ENCODE data around the gene COPS8. TPM values are rescaled to one million over a fixed set of nuclear protein-coding genes. Genes with fewer than 3 reads are reported as not detected.

The COPS8 gene
- total and polyA plus RNA-seq, 2 of the 4 experiments (the other 2 are of a cell fraction) = 47.0 to 64.9 TPM

- TF ChIP-seq, protein P1, sequence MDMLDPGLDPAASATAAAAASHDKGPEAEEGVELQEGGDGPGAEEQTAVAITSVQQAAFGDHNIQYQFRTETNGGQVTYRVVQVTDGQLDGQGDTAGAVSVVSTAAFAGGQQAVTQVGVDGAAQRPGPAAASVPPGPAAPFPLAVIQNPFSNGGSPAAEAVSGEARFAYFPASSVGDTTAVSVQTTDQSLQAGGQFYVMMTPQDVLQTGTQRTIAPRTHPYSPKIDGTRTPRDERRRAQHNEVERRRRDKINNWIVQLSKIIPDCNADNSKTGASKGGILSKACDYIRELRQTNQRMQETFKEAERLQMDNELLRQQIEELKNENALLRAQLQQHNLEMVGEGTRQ (IDR thresholded peaks at IDR 0.05; ENCODE audit: low read depth, low read length) = no peak
- no peak for TF ChIP-seq BHLHE40 (IDR thresholded peaks at IDR 0.05; ENCODE audit: low read depth, low read length)
- no peak for TF ChIP-seq NFE2L2 (IDR thresholded peaks at IDR 0.05; ENCODE audit: low read depth, low read length)
- no peak for TF ChIP-seq MXI1 (IDR thresholded peaks at IDR 0.05; ENCODE audit: borderline replicate concordance, low read depth, low read length)
- TF ChIP-seq ELK1 (IDR thresholded peaks at IDR 0.05; ENCODE audit: borderline replicate concordance, low read depth, low read length) = no peak
- TF ChIP-seq MAZ (IDR thresholded peaks at IDR 0.05; ENCODE audit: borderline replicate concordance, low read depth, low read length) = no peak
- no peak for TF ChIP-seq RAD21 (IDR thresholded peaks at IDR 0.05; ENCODE audit: low read length)
- TF ChIP-seq CEBPB (IDR thresholded peaks at IDR 0.05; ENCODE audit: low read depth, low read length) = no peak
- no peak for TF ChIP-seq SMC3 (IDR thresholded peaks at IDR 0.05; ENCODE audit: low read depth, low read length)
- no peak for TF ChIP-seq MAFK (IDR thresholded peaks at IDR 0.05; ENCODE audit: low read depth, low read length)
- no peak for TF ChIP-seq CHD1 (IDR thresholded peaks at IDR 0.05; ENCODE audit: low read depth, low read length)
- no peak for TF ChIP-seq CTCF (conservative IDR thresholded peaks at IDR 0.05; ENCODE audit: low read depth, low read length)
- TF ChIP-seq POLR2A (IDR thresholded peaks at IDR 0.05; ENCODE audit: low read depth, low read length) = no peak
- TF ChIP-seq RCOR1 (IDR thresholded peaks at IDR 0.05; ENCODE audit: insufficient replicate concordance, low read length) = no peak
- no peak for TF ChIP-seq RFX5 (IDR thresholded peaks at IDR 0.05; ENCODE audit: low read depth, low read length)
- no peak for TF ChIP-seq FOS (IDR thresholded peaks at IDR 0.05; ENCODE audit: low read depth, low read length)
- H3K27me3 ChIP-seq (ENCODE audit: control insufficient read depth, insufficient read depth, low read length) = peaks cover 19% of the 10 kb centered on the region
- no peaks in the 10 kb centered on the region for H3K36me3 ChIP-seq (ENCODE audit: control insufficient read depth, insufficient read depth, low read length)
- H3K9me3 ChIP-seq (ENCODE audit: control insufficient read depth, insufficient read depth, low read length) = peaks cover under 1% of the 10 kb centered on the region; the same call in 1 of the 2 replicates
- ATAC-seq (ENCODE audit: low read depth) (no peak), DNase-seq (no peak)
- no peak overlapping the region for H2AK5ac ChIP-seq (ENCODE audit: low read depth, low read length)
- H2BK5ac ChIP-seq (ENCODE audit: low read depth, low read length, poor library complexity, severe bottlenecking) = no peak overlapping the region
- no peak overlapping the region for H3K23ac ChIP-seq (ENCODE audit: low read depth, low read length)
- H3K18ac ChIP-seq (ENCODE audit: low read depth, low read length) = no peak overlapping the region
- H4K20me1 ChIP-seq (ENCODE audit: insufficient read depth, low read length) = no peaks in the 10 kb centered on the region; the same call in 1 of the 2 replicates
- no peak overlapping the region for H3K4me3 ChIP-seq (ENCODE audit: insufficient read depth, low read depth, low read length)
- CTCF ChIA-PET = no interaction called here
- H4K91ac ChIP-seq (ENCODE audit: insufficient read depth, low read depth, low read length) = no peak overlapping the region
- H2BK20ac ChIP-seq (ENCODE audit: low read depth, low read length) = no peak overlapping the region
- H3K27ac ChIP-seq (ENCODE audit: insufficient read depth, low read length) = no peak overlapping the region
- H2AK9ac ChIP-seq (replicated peaks; ENCODE audit: low read depth, low read length, poor library complexity) = no peak overlapping the region
- intact Hi-C loops (cut with micrococcal nuclease) = no loop called here
- no peak overlapping the region for H2BK120ac ChIP-seq (ENCODE audit: low read depth, low read length)
- no peaks in the 10 kb centered on the region for H3K4me1 ChIP-seq (ENCODE audit: control insufficient read depth, insufficient read depth, low read length)
- no peak overlapping the region for H3K4ac ChIP-seq (ENCODE audit: low read depth, low read length)
- POLR2A ChIA-PET (ENCODE audit: unreplicated experiment) = no interaction called here
- no peak overlapping the region for H4K5ac ChIP-seq (ENCODE audit: low read depth, low read length)
- dilution Hi-C loops (cut with HindIII; ENCODE audit: low sequenced_read_pairs, unreplicated experiment) = no loop called here
- H3K9ac ChIP-seq (ENCODE audit: low read depth, low read length) = no peak overlapping the region
- no peak overlapping the region for H4K8ac ChIP-seq (ENCODE audit: low read depth in 2 of 2, low read length in 2 of 2)
- H3K9me1 ChIP-seq (ENCODE audit: insufficient read depth, low read length) = no peaks in the 10 kb centered on the region
- no peak overlapping the region for H3K4me2 ChIP-seq (ENCODE audit: low read depth, low read length)
- no peaks in the 10 kb centered on the region for H3K79me1 ChIP-seq (ENCODE audit: low read depth in 1 of 2, low read length in 2 of 2)
- H3K14ac ChIP-seq (replicated peaks; ENCODE audit: low read depth, low read length) = no peak overlapping the region
- no CpG with 5 or more reads among the region's 3 CpGs for WGBS, 2 experiments (ENCODE audit: extremely low coverage in 2 of 2, insufficient read length in 1 of 2)
- no peak overlapping the region for H2AFZ ChIP-seq (replicated peaks; ENCODE audit: low read length, poor library complexity)
- no peak overlapping the region for H2BK15ac ChIP-seq (ENCODE audit: low read depth, low read length)
- no peak overlapping the region for H3K56ac ChIP-seq (ENCODE audit: extremely low read depth, insufficient read depth, low read length)
- in situ Hi-C loops (cut with MboI; ENCODE audit: low sequenced_read_pairs) = no loop called here
- no TSS peak for BruUV-seq (replicated peaks)
Measured at GRCh38 chr2:237044281-237044680, 41.4 kb upstream of the COPS8 start.
